SH-SY5Y (cell line): ENCODE data around the gene SLC35F5.

Source experiments
- GATA2 ChIP-seq: IDR thresholded peaks from 2 replicates; pipeline ENCODE4 v1.6.1; 2011; ENCODE audit warnings: mild to moderate bottlenecking, low read depth, low read length
- GATA3 ChIP-seq: IDR thresholded peaks from 2 replicates; pipeline ENCODE4 v1.6.1; 2011; ENCODE audit warnings: low read depth, mild to moderate bottlenecking, low read length, moderate library complexity

GRCh38 chr2:113760400-113760799 lies 4.0 kb upstream of the SLC35F5 start:
- no peak for TF ChIP-seq GATA3
- TF ChIP-seq GATA2: no peak
